Measurements from ENCODE around the gene TYRO3.

TYRO3 gene

DNA sequence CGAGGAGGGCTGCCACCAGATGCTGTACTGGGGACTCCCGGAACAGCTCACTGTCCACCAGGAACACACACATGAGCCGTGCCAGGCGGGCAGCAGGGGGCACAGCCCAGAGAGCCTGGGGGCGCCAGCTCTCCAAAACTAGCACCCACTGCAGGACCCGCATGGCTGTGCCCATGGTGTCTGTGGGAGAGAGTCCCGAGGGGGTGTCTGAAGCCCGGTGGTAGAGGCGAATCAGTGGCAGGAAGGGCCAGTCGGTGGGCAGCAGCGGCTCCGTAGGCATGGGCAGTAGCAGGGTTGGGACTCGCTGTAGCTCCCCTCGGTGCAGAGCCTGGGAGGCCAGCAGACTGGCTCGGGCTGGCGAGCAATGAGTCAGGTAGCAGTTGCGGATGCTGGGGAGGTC is 38.4 kb upstream of the TYRO3 start:
- Histone ChIP-seq H3K14ac (ENCODE audit: low read length) (no peak overlapping the region), H3K4me3 (ENCODE audit: low read depth, low read length) (no peak overlapping the region), H3K27ac (ENCODE audit: low read depth, low read length) (no peak overlapping the region), H4K12ac (ENCODE audit: low read depth, low read length) (no peak overlapping the region), H3K4ac (ENCODE audit: low read depth, low read length) (no peak overlapping the region), H3K4me1 (ENCODE audit: control insufficient read depth in 1 of 2, insufficient read depth in 2 of 2, low read length in 2 of 2) (no peaks in the 10 kb centered on the region), H3K27me3 (ENCODE audit: insufficient read depth, low read length) (no peaks in the 10 kb centered on the region), H2BK5ac (ENCODE audit: low read depth, low read length, poor library complexity) (no peak overlapping the region), H3K4me2 (ENCODE audit: low read length) (no peak overlapping the region), H3K23ac (ENCODE audit: low read length) (no peak overlapping the region), H3K18ac (ENCODE audit: low read length) (no peak overlapping the region), H2BK120ac (ENCODE audit: insufficient read depth, low read length, poor library complexity) (no peak overlapping the region), H3K36me3 (ENCODE audit: control insufficient read depth in 1 of 2, insufficient read depth in 2 of 2, low read length in 2 of 2) (peaks cover 35 to 50% of the 10 kb centered on the region in 2 experiments), H3K9ac (ENCODE audit: low read length) (no peak overlapping the region), H4K91ac (ENCODE audit: low read depth, low read length) (no peak overlapping the region), H2AK5ac (ENCODE audit: low read length) (no peak overlapping the region), H3K79me1 (ENCODE audit: low read length) (no peaks in the 10 kb centered on the region), H2AFZ (ENCODE audit: insufficient read depth, low read length, poor library complexity) (no peak overlapping the region), H4K8ac (ENCODE audit: low read depth, low read length) (no peak overlapping the region), H2BK12ac (ENCODE audit: low read length) (no peak overlapping the region), H3K9me3 (ENCODE audit: insufficient read depth, low read depth, low read length) (no peaks in the 10 kb centered on the region), H3K79me2 (ENCODE audit: control insufficient read depth, insufficient read depth, low read length, poor library complexity) (no peaks in the 10 kb centered on the region)
- DNase-seq, result no peak
- no CpG with 5 or more reads among the region's 17 CpGs for WGBS (ENCODE audit: extremely low coverage, insufficient coverage, insufficient read length)

DNA sequence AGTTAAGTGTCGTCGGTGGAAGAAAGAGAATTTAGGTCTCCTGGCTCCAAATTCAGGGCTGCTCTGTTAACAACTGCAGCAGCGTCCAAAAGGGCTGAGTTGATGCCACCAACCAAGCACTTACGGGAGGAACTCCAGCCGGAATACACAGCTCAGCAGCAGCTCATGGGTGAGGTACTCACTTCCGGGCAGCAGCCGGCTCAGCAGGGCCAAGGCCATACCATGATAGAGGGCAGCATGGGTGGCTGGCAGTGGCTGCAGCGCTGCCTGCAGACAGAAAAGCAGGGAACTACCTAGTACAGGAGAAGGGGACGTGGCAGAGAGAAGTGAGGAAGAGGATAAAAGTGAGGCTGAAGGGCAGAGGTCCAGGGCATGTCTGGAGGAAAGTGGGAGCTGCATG is 37.4 kb upstream of the TYRO3 start:
- Histone ChIP-seq H3K4me1 (ENCODE audit: control insufficient read depth in 1 of 2, insufficient read depth in 2 of 2, low read length in 2 of 2) (no peaks in the 10 kb centered on the region), H3K36me3 (ENCODE audit: control insufficient read depth in 1 of 2, insufficient read depth in 2 of 2, low read length in 2 of 2) (peaks cover 41 to 56% of the 10 kb centered on the region in 2 experiments), H3K27ac (ENCODE audit: low read depth, low read length) (no peak overlapping the region), H3K18ac (ENCODE audit: low read length) (no peak overlapping the region), H3K4me3 (ENCODE audit: low read depth, low read length) (no peak overlapping the region), H2AK5ac (ENCODE audit: low read length) (no peak overlapping the region), H3K9ac (ENCODE audit: low read length) (no peak overlapping the region), H3K27me3 (ENCODE audit: insufficient read depth, low read length) (no peaks in the 10 kb centered on the region), H3K14ac (ENCODE audit: low read length) (no peak overlapping the region), H4K91ac (ENCODE audit: low read depth, low read length) (no peak overlapping the region), H2BK120ac (ENCODE audit: insufficient read depth, low read length, poor library complexity) (no peak overlapping the region), H2BK5ac (ENCODE audit: low read depth, low read length, poor library complexity) (no peak overlapping the region), H3K23ac (ENCODE audit: low read length) (no peak overlapping the region), H2BK12ac (ENCODE audit: low read length) (no peak overlapping the region), H3K4me2 (ENCODE audit: low read length) (no peak overlapping the region), H3K79me1 (ENCODE audit: low read length) (no peaks in the 10 kb centered on the region), H4K12ac (ENCODE audit: low read depth, low read length) (no peak overlapping the region), H3K9me3 (ENCODE audit: insufficient read depth, low read depth, low read length) (no peaks in the 10 kb centered on the region), H3K79me2 (ENCODE audit: control insufficient read depth, insufficient read depth, low read length, poor library complexity) (no peaks in the 10 kb centered on the region), H3K4ac (ENCODE audit: low read depth, low read length) (no peak overlapping the region), H4K8ac (ENCODE audit: low read depth, low read length) (no peak overlapping the region), H2AFZ (ENCODE audit: insufficient read depth, low read length, poor library complexity) (no peak overlapping the region)
- WGBS (ENCODE audit: extremely low coverage, insufficient coverage, insufficient read length), result no CpG with 5 or more reads among the region's 9 CpGs
- no peak for DNase-seq

- no CpG with 5 or more reads among the region's 5 CpGs for WGBS (ENCODE audit: extremely low coverage, insufficient coverage, insufficient read length)
- peaks cover 51 to 61% of the 10 kb centered on the region in 2 experiments for H3K36me3 ChIP-seq (ENCODE audit: control insufficient read depth in 1 of 2, insufficient read depth in 2 of 2, low read length in 2 of 2)
- no peak overlapping the region for H2BK5ac ChIP-seq (ENCODE audit: low read depth, low read length, poor library complexity)
- H2AFZ ChIP-seq (ENCODE audit: insufficient read depth, low read length, poor library complexity), result no peak overlapping the region
- no peaks in the 10 kb centered on the region for H3K9me3 ChIP-seq (ENCODE audit: insufficient read depth, low read depth, low read length)
- no peak overlapping the region for H3K27ac ChIP-seq (ENCODE audit: low read depth, low read length)
- no peak overlapping the region for H3K18ac ChIP-seq (ENCODE audit: low read length)
- H4K12ac ChIP-seq (ENCODE audit: low read depth, low read length), result no peak overlapping the region
- no peaks in the 10 kb centered on the region for H3K79me1 ChIP-seq (ENCODE audit: low read length)
- H3K4me3 ChIP-seq (ENCODE audit: low read depth, low read length), result no peak overlapping the region
- H2BK120ac ChIP-seq (ENCODE audit: insufficient read depth, low read length, poor library complexity), result no peak overlapping the region
- no peak for DNase-seq
- H3K4ac ChIP-seq (ENCODE audit: low read depth, low read length), result no peak overlapping the region
- H3K4me2 ChIP-seq (ENCODE audit: low read length), result no peak overlapping the region
- H3K79me2 ChIP-seq (ENCODE audit: control insufficient read depth, insufficient read depth, low read length, poor library complexity), result no peaks in the 10 kb centered on the region
- no peak overlapping the region for H3K23ac ChIP-seq (ENCODE audit: low read length)
- no peaks in the 10 kb centered on the region for H3K27me3 ChIP-seq (ENCODE audit: insufficient read depth, low read length)
- no peak overlapping the region for H4K8ac ChIP-seq (ENCODE audit: low read depth, low read length)
- no peak overlapping the region for H2AK5ac ChIP-seq (ENCODE audit: low read length)
- no peak overlapping the region for H4K91ac ChIP-seq (ENCODE audit: low read depth, low read length)
- H2BK12ac ChIP-seq (ENCODE audit: low read length), result no peak overlapping the region
- no peak overlapping the region for H3K9ac ChIP-seq (ENCODE audit: low read length)
- H3K14ac ChIP-seq (ENCODE audit: low read length), result no peak overlapping the region
- no peaks in the 10 kb centered on the region for H3K4me1 ChIP-seq (ENCODE audit: control insufficient read depth in 1 of 2, insufficient read depth in 2 of 2, low read length in 2 of 2)
Measured at GRCh38 chr15:41523097-41523496, 35.9 kb upstream of the TYRO3 start.

GRCh38 chr15:41530363-41530956 is 28.6 kb upstream of the TYRO3 start:
- no peak overlapping the region for H3K4me2 ChIP-seq (ENCODE audit: low read length)
- H3K9me3 ChIP-seq (ENCODE audit: insufficient read depth, low read depth, low read length), result no peaks in the 10 kb centered on the region
- no peak overlapping the region for H3K27ac ChIP-seq (ENCODE audit: low read depth, low read length)
- no peak overlapping the region for H2BK5ac ChIP-seq (ENCODE audit: low read depth, low read length, poor library complexity)
- no peak overlapping the region for H3K18ac ChIP-seq (ENCODE audit: low read length)
- no peak overlapping the region for H4K8ac ChIP-seq (ENCODE audit: low read depth, low read length)
- H2AFZ ChIP-seq (ENCODE audit: insufficient read depth, low read length, poor library complexity), result no peak overlapping the region
- H3K9ac ChIP-seq (ENCODE audit: low read length), result no peak overlapping the region
- no peak overlapping the region for H3K23ac ChIP-seq (ENCODE audit: low read length)
- no peaks in the 10 kb centered on the region for H3K79me2 ChIP-seq (ENCODE audit: control insufficient read depth, insufficient read depth, low read length, poor library complexity)
- no peak overlapping the region for H3K14ac ChIP-seq (ENCODE audit: low read length)
- no peaks in the 10 kb centered on the region for H3K27me3 ChIP-seq (ENCODE audit: insufficient read depth, low read length)
- H3K79me1 ChIP-seq (ENCODE audit: low read length), result no peaks in the 10 kb centered on the region
- no peak overlapping the region for H3K4me3 ChIP-seq (ENCODE audit: low read depth, low read length)
- H2BK120ac ChIP-seq (ENCODE audit: insufficient read depth, low read length, poor library complexity), result no peak overlapping the region
- no peak overlapping the region for H3K4ac ChIP-seq (ENCODE audit: low read depth, low read length)
- peaks cover 59 to 72% of the 10 kb centered on the region in 2 experiments for H3K36me3 ChIP-seq (ENCODE audit: control insufficient read depth in 1 of 2, insufficient read depth in 2 of 2, low read length in 2 of 2)
- no peak overlapping the region for H4K12ac ChIP-seq (ENCODE audit: low read depth, low read length)
- DNase-seq, result no peak
- no peak overlapping the region for H2AK5ac ChIP-seq (ENCODE audit: low read length)
- no peak overlapping the region for H4K91ac ChIP-seq (ENCODE audit: low read depth, low read length)
- no peak overlapping the region for H2BK12ac ChIP-seq (ENCODE audit: low read length)
- WGBS (ENCODE audit: extremely low coverage, insufficient coverage, insufficient read length), result no CpG with 5 or more reads among the region's 6 CpGs
- H3K4me1 ChIP-seq (ENCODE audit: control insufficient read depth in 1 of 2, insufficient read depth in 2 of 2, low read length in 2 of 2), result no peaks in the 10 kb centered on the region
